HepG2 (cell line): Measurements from ENCODE around the gene NRDC. TPM values are rescaled to one million over a fixed set of nuclear protein-coding genes. Genes with fewer than 3 reads are reported as not detected.

Experiments used
- ATAC-seq: fragments of 200-7000 bp; cut with Tn5 transposase; 3 replicates; pipeline ENCODE4 v1.9.1; 2020; ENCODE audit warnings: mild to moderate bottlenecking, moderate library complexity
- BruUV-seq: library from RNA; stranded (reverse); fragments of 400-500 nt; replicated peaks from 2 replicates; lab custom pipeline; 2021; lab: Mats Ljungman, UMichigan
- CTCF ChIA-PET: fragments of 300-600 bp; formaldehyde crosslinking; extraction: SDS; loops from one replicate; lab custom pipeline; 2021; ENCODE audit warnings: low total read pairs, inconsistent platforms, low intra/inter-chr PET ratio; lab: Yijun Ruan, JAX
- POLR2A ChIA-PET: fragments of 350-600 bp; sonication (Branson Sonifier 250); formaldehyde crosslinking; loops from one replicate; lab custom pipeline; 2020; ENCODE audit warnings: antibody characterized with exemption, inconsistent platforms; lab: Yijun Ruan, JAX
- DNase-seq: peaks from one replicate; pipeline ENCODE4 v3.0.0-alpha.2; 2015; ENCODE audit warnings: low spot score
- FAIRE-seq: peaks from 3 replicates; lab custom pipeline; 2011; peaks lifted over from hg19 to GRCh38; lab: Jason Lieb, UNC
- H2AFZ ChIP-seq: one replicate; pipeline ENCODE4 v1.6.1; 2011; ENCODE audit warnings: low read length, inconsistent platforms
- H3K27ac ChIP-seq: fragments of 300-600 bp; 3 replicates; pipeline ENCODE4 v1.8.0; 2011; ENCODE audit warnings: mixed run types, mild to moderate bottlenecking, mixed read lengths, low read length, inconsistent platforms; ENCODE audit not compliant: insufficient read depth; ENCODE audit errors: extremely low read length
- H3K27me3 ChIP-seq, 2 experiments: fragments of 200-600 bp in 1 of 2; 2 replicates in 1 of 2; 3 replicates in 1 of 2; pipeline versions ENCODE4 v1.6.0 to v1.8.0; 2011; ENCODE audit warnings: low read length in 2 of 2, mild to moderate bottlenecking in 2 of 2, moderate library complexity in 2 of 2, inconsistent platforms in 1 of 2; ENCODE audit not compliant: insufficient read depth in 2 of 2, control insufficient read depth in 1 of 2
- H3K36me3 ChIP-seq, 2 experiments: fragments of 200-600 bp in 1 of 2; replicated peaks in 1 of 2; 2 replicates in 1 of 2; 3 replicates in 1 of 2; pipeline versions ENCODE4 v1.5.1 to v1.8.0; 2011; ENCODE audit warnings: low read length in 2 of 2, inconsistent platforms in 1 of 2; ENCODE audit not compliant: insufficient read depth in 2 of 2, control insufficient read depth in 1 of 2
- H3K4me1 ChIP-seq: 2 replicates; pipeline ENCODE4 v1.5.1; 2012; ENCODE audit warnings: low read length, inconsistent platforms; ENCODE audit not compliant: insufficient read depth
- H3K4me2 ChIP-seq: 2 replicates; pipeline ENCODE4 v1.6.0; 2011; ENCODE audit warnings: low read depth, low read length, inconsistent platforms
- H3K4me3 ChIP-seq, 3 experiments: fragments of 200-600 bp in 1 of 3; sonication (generic), shearing (Covaris generic) in 1 of 3; replicated peaks in 1 of 3; 2 replicates each; pipeline ENCODE4 v1.5.1; 2011 to 2016; ENCODE audit warnings: low read length in 3 of 3, inconsistent platforms in 2 of 3, low read depth in 2 of 3, mild to moderate bottlenecking in 2 of 3, control low read depth in 1 of 3, mixed read lengths in 1 of 3; ENCODE audit not compliant: insufficient read depth in 1 of 3
- H3K79me2 ChIP-seq: one replicate; pipeline ENCODE4 v1.6.1; 2011; ENCODE audit warnings: low read length, inconsistent platforms; ENCODE audit not compliant: insufficient read depth
- H3K9ac ChIP-seq: 2 replicates; pipeline ENCODE4 v1.6.0; 2011; ENCODE audit warnings: mild to moderate bottlenecking, low read depth, low read length, inconsistent platforms; ENCODE audit not compliant: insufficient read depth
- H3K9me3 ChIP-seq: 2 replicates; pipeline ENCODE4 v1.5.1; 2012; ENCODE audit warnings: mild to moderate bottlenecking, low read length
- H4K20me1 ChIP-seq: 2 replicates; pipeline ENCODE4 v1.6.0; 2011; ENCODE audit warnings: inconsistent platforms, mild to moderate bottlenecking, low read length, moderate library complexity; ENCODE audit not compliant: insufficient read depth
- BHLHE40 ChIP-seq: IDR thresholded peaks from 2 replicates; pipeline ENCODE4 v1.6.1; 2011; ENCODE audit warnings: low read length, improper control_type of control experiment
- ELF3 ChIP-seq: IDR thresholded peaks from 2 replicates; pipeline ENCODE4 v1.6.1; 2016; ENCODE audit warnings: missing genetic modification reagents, missing compliant biosample characterization
- IRX3 ChIP-seq: sonication (generic); formaldehyde crosslinking; IDR thresholded peaks from 2 replicates; pipeline ENCODE4 v1.8.1; 2023; ENCODE audit warnings: mild to moderate bottlenecking, low read depth, missing genetic modification reagents, borderline replicate concordance
- MZF1 ChIP-seq: sonication (generic); formaldehyde crosslinking; IDR thresholded peaks from 2 replicates; pipeline ENCODE4 v1.8.1; 2023; ENCODE audit warnings: mild to moderate bottlenecking, missing genetic modification reagents, borderline replicate concordance
- NR2F1 ChIP-seq, 2 experiments: fragments of 450-650 bp in 1 of 2; formaldehyde crosslinking in 1 of 2; IDR thresholded peaks; 2 replicates each; pipeline versions ENCODE4 v1.5.0 to v1.6.1; 2016 to 2020; ENCODE audit warnings: mild to moderate bottlenecking in 1 of 2, missing compliant biosample characterization in 1 of 2, missing genetic modification reagents in 1 of 2, moderate library complexity in 1 of 2
- PREB ChIP-seq: sonication (generic); formaldehyde crosslinking; IDR thresholded peaks from 2 replicates; pipeline ENCODE4 v1.4.0; 2020; ENCODE audit warnings: missing genetic modification reagents
- WGBS: methylation state at CpG from one replicate; pipeline ENCODE4 v1.1.6; 2017; ENCODE audit warnings: low lambda C conversion rate; 5-methylcytosine and 5-hydroxymethylcytosine counted together
- in situ Hi-C: cut with HindIII; loops from 2 replicates; pipeline ENCODE4 v1.10.0; 2017; ENCODE audit warnings: low pct_unique_long_range_greater_than_20kb; ENCODE audit not compliant: extremely low pct_ligation_motif_present
- intact Hi-C: fragments of 100-400 bp; cut with micrococcal nuclease; formaldehyde crosslinking; loops from one replicate; pipeline ENCODE4 v1.10.0; 2022; ENCODE audit not compliant: unreplicated experiment
- polyA plus RNA-seq, 8 experiments: library from polyadenylated mRNA; depleted of rRNA in 3 of 8; stranded (reverse) in 7 of 8; unstranded in 1 of 8; fragments of >200 nt; fragmentation: Illumina TruSeq in 4 of 8; extraction: Trizol in 4 of 8; gene quantifications; 2 replicates each; pipeline versions ENCODE4 v1.2.1 to v1.2.3, GENCODE V29; 2011 to 2016; ENCODE audit warnings: low read depth in 4 of 8, missing spikeins in 1 of 8, mixed read lengths in 1 of 8; ENCODE audit not compliant: insufficient read depth in 1 of 8
- total RNA-seq, 5 experiments: library from RNA; depleted of rRNA; stranded (reverse); fragments of >200 nt; fragmentation: Illumina TruSeq; extraction: Trizol; gene quantifications; 2 replicates each; pipeline ENCODE4 v1.2.3, GENCODE V29; 2016; ENCODE audit warnings: low read depth in 1 of 5
- TF ChIP-seq, protein P1 (sequence below): sonication (generic); formaldehyde crosslinking; IDR thresholded peaks from 2 replicates; pipeline ENCODE4 v1.9.0; 2022; ENCODE audit warnings: missing genetic modification reagents, mild to moderate bottlenecking, borderline replicate concordance
- TF ChIP-seq, protein P2 (sequence below): IDR thresholded peaks from 2 replicates; pipeline ENCODE4 v1.6.1; 2016; ENCODE audit warnings: missing compliant biosample characterization, missing genetic modification reagents, borderline replicate concordance

The NRDC gene
- total and polyA plus RNA-seq, 2 of the 13 experiments (the other 11 are each of a cell fraction or from before 2014, with no cell fraction given) = 57.6 to 64.9 TPM

GRCh38 chr1:51755437-51755836 is 123.1 kb downstream of the NRDC start:
- H3K9ac ChIP-seq = no peak overlapping the region
- H4K20me1 ChIP-seq = no peaks in the 10 kb centered on the region
- H3K4me3 ChIP-seq = no peak overlapping the region
- TF ChIP-seq, protein P1, sequence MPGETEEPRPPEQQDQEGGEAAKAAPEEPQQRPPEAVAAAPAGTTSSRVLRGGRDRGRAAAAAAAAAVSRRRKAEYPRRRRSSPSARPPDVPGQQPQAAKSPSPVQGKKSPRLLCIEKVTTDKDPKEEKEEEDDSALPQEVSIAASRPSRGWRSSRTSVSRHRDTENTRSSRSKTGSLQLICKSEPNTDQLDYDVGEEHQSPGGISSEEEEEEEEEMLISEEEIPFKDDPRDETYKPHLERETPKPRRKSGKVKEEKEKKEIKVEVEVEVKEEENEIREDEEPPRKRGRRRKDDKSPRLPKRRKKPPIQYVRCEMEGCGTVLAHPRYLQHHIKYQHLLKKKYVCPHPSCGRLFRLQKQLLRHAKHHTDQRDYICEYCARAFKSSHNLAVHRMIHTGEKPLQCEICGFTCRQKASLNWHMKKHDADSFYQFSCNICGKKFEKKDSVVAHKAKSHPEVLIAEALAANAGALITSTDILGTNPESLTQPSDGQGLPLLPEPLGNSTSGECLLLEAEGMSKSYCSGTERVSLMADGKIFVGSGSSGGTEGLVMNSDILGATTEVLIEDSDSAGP = no peak
- TF ChIP-seq IRX3 (CRISPR knock-in tag) = no peak
- TF ChIP-seq NR2F1 (CRISPR knock-in tag; IDR thresholded peaks at IDR 0.05) = no peak
- TF ChIP-seq ELF3 = no peak
- TF ChIP-seq BHLHE40 = no peak
- TF ChIP-seq, protein P2, sequence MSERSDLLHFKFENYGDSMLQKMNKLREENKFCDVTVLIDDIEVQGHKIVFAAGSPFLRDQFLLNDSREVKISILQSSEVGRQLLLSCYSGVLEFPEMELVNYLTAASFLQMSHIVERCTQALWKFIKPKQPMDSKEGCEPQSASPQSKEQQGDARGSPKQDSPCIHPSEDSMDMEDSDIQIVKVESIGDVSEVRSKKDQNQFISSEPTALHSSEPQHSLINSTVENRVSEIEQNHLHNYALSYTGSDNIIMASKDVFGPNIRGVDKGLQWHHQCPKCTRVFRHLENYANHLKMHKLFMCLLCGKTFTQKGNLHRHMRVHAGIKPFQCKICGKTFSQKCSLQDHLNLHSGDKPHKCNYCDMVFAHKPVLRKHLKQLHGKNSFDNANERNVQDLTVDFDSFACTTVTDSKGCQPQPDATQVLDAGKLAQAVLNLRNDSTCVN = no peak
- no peak for TF ChIP-seq MZF1 (CRISPR knock-in tag)
- no peak for TF ChIP-seq PREB (CRISPR knock-in tag)
- FAIRE-seq (no peak), DNase-seq (no peak), ATAC-seq (no peak)
- H3K79me2 ChIP-seq = no peaks in the 10 kb centered on the region
- BruUV-seq = no TSS peak
- no peak overlapping the region for H3K27ac ChIP-seq
- peaks cover 10 to 50% of the 10 kb centered on the region in 2 experiments for H3K36me3 ChIP-seq
- WGBS = 96% methylated on average over 7 of the region's 7 CpGs
- H3K4me1 ChIP-seq = no peaks in the 10 kb centered on the region
- no peaks in the 10 kb centered on the region for H3K27me3 ChIP-seq
- ChIA-PET POLR2A (no interaction called here), CTCF (no interaction called here)
- in situ Hi-C loops (no loop called here), intact Hi-C loops (no loop called here)
- H2AFZ ChIP-seq = no peak overlapping the region
- H3K9me3 ChIP-seq = no peaks in the 10 kb centered on the region
- H3K4me2 ChIP-seq = no peak overlapping the region
